HG03571 (cell line): ENCODE data around the gene MAPRE2.
"Not testable (repeated sequence)": the region's sequence is repeated elsewhere in the genome, so short reads cannot be mapped to it uniquely, and the experiment has no call there.

Experiments used
- ATAC-seq: cut with Tn5 transposase; IDR thresholded peaks from one replicate; pipeline ENCODE4 v1.9.1; 2021; ENCODE audit not compliant: unreplicated experiment

MAPRE2 gene

DNA sequence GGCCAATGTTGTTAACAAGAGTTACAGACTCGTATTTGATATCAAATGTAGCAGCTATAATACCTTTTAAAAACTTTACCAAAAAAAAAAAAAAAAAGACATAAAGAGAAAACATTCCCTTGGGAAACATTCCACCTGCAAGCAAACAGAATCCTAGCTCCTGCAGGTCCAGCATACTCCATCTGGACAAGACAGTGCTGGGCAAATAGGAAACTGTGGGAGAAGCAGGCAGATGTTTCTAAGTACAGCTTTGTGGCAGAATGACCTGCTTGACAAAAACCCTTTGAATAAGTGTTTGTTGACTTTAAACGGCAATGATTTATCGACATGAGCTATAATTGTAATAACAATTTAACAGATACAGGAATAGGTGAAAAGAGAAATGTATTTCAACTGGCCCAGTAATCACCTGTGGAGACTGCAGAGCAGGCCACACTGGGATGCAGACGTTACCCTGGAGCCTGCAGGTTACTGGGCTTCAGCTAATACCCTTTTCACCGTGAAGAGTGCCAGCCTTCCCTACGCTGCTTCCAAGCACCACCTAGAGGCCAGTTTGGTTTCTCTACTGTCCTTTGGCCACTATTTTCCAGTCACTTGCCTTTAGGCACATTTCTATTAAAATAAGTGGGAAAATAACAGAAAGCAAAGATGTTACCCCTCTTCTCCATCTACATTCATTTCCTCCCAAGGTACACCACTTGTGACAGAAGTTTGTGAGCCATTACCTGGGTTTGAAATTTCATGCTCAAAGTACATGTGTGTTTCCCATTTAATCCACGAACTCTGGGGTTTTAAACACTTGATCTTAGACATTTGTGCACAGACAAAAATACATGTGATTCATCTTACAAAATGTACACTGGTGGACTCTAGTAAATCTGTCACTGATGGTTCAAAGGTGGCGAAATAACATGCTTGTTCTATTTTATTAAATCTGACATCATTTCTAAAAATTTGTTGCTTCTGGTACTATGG, 102.7 kb downstream of the MAPRE2 start:
- no peak for ATAC-seq

- no peak for ATAC-seq
Measured at GRCh38 chr18:35144698-35145097, 103.5 kb downstream of the MAPRE2 start.

DNA sequence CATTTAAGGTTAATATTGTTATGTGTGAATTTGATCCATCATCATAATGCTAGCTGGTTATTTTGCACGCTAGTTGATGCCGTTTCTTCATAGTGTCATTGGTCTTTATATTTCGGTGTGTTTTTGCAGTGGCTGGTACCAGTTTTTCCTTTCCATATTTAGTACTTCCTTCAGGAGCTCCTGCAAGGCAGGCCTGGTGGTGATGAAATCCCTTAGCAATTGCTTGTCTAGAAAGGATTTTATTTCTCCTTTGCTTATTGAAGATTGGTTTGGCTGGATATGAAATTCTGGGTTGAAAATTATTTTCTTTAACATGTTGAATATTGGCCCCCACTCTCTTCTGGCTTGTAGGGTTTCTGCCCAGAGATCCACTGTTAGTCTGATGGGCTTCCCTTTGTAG, 109.0 kb downstream of the MAPRE2 start:
- ATAC-seq: not testable (repeated sequence)

GRCh38 chr18:35153609-35154272, 112.5 kb downstream of the MAPRE2 start:
- ATAC-seq: no peak

- no peak for ATAC-seq
Measured at GRCh38 chr18:35155398-35156117, 114.3 kb downstream of the MAPRE2 start.

DNA sequence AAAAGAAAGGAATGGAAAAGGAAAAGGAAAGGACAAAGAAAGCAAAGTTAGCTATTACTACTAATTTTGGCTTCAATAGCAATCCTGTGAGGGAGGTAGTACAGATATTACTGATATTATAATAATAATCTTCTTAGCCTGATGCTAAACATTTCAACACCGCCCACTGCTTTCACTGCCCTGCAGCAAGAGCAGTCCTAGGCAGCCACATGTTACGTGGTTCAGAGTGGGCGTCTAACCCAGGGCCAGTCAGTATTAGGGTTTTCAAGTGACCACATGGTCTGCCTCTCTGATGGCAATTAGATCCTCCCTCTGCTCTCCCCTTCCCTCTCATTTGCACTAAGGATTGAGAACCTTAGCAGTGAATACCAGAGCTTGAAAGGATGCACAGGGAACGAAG, 116.0 kb downstream of the MAPRE2 start:
- no peak for ATAC-seq

DNA sequence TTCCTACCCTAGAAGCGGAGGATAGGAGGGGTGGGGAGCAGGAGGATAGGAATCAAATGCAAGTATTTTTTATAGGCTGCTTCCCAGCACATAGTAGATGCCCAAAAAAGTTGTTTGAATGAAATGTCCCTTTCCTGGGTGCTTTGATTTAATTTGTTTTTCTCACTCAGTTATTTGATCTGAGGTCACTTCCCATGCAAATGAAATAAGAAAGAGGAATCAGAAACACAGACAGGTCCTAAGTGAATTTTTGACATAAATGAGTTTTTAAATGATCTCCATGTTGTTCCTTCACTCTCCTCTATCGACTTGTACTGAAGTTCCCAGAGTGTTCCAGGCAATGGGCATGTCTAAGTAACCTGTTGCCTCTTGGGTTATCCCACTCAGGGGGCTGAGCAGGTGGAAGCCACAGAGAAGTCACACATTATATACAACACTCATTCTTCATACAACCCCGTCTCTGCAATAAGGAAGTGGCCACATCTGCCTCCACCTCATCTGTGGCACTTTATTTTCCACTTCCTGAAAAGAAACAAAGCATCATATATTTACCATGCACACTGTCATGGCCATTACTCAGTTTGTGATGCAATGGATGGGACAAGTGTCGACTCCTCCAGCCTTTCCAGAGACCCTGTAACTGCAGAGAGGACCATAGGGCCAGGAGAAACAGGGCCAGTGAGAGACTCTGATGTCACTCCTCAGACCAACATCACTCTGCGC, 117.7 kb downstream of the MAPRE2 start:
- ATAC-seq: no peak

- no peak for ATAC-seq
Measured at GRCh38 chr18:35159782-35160181, 118.6 kb downstream of the MAPRE2 start.

DNA sequence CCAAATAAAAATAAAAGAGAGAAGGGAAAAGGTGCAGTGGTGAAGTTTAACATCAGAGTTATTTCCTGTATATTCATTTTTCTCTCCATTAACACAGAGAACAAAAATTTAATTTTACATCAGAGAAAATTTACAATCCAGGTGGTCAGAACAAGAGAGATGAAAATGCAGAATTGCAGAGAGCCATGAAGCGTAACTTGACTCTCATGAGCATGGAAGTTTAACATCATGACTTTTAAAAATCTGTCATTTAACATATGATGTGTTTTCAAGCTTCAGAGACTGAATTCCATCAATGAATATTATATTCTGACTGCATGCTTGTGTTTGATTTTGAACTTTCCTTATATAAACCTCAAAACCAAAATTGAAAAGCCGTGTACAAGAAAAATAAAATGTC, 120.3 kb downstream of the MAPRE2 start:
- no peak for ATAC-seq

DNA sequence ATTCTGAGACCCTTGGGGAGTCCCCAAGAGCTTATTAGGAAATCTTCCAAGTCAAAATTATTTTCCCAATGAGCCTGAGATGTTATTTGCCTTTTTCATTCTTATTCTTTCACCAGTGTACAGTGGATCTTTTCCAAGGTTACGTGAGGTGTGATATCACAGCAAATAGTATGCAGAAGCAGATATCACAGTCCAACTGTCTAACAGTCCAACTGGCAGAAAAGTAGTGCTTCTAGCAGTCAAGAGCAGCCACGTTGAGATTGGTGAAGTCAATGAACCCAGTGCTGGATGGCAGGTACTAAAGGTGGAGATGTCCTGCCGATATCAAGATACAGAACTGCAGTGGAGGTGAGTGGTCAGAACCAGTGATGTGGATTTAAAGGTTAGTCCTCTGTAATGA, 120.7 kb downstream of the MAPRE2 start:
- no peak for ATAC-seq

DNA sequence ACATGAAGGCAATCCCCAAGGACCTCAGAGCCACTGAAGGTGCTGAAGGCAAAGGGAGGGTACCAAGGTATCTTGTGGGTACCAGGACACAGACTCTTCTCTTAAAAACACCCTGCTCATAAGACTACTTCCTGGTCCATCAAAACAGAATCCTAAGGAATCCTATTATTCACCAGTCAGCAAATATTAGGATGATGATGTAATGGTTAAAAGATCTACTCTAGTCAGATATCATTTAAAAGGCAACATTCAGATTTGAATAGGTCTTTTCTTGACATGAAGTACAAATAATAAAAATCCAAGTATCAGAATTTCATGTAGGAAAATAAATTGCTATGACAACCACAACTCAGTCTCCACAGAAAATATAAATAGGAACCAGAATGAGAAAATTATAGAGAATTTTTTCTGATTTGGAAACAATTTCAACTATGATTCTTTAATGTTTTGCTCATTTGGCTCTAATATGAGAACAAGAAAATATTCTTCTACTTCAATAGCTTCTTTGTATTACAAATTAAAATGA, 121.9 kb downstream of the MAPRE2 start:
- no peak for ATAC-seq

DNA sequence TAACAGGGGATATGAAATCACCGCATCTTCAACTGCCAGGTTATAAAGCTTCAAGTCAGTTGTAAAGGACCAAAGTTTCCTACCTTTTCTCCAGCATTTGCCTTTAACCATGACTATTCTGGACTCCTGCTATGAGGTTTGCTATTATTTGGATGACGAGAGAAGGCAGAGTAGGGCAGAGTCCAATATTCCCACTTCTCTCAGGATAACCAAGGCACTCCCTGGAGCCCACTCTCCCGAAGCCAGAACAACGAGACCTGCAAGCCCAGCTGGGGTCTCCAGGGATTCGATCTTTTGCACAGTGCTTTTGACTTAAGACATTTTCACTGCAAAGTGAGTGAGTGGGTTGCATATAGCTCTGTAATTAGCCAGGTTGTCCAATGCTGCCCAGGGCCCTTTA, 122.5 kb downstream of the MAPRE2 start:
- ATAC-seq: no peak

DNA sequence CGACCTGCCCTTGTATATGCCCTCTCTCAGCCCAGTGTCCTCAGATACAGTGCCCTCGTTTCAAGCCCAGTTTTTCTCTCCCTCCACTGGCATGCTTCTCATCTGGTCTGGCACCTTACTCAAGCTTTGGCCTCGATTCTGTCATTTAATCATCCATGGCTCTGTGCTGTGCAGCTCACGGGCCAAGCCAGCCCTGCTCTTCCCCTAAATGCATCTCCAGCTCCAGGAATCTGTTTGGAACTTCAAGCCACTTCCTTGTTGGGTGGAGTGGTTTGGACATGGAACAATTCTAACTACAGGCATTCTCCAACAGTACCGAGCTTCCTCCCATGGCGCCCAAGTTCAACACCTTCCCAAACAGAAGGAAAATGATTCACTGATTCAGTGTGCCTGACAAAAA, 122.9 kb downstream of the MAPRE2 start:
- no peak for ATAC-seq

GRCh38 chr18:35167332-35167731, 126.1 kb downstream of the MAPRE2 start:
- ATAC-seq: no peak

- no peak for ATAC-seq
Measured at GRCh38 chr18:35167857-35168256, 126.6 kb downstream of the MAPRE2 start.

- ATAC-seq: not testable (repeated sequence)
Measured at GRCh38 chr18:35170323-35170722, 129.1 kb downstream of the MAPRE2 start.

DNA sequence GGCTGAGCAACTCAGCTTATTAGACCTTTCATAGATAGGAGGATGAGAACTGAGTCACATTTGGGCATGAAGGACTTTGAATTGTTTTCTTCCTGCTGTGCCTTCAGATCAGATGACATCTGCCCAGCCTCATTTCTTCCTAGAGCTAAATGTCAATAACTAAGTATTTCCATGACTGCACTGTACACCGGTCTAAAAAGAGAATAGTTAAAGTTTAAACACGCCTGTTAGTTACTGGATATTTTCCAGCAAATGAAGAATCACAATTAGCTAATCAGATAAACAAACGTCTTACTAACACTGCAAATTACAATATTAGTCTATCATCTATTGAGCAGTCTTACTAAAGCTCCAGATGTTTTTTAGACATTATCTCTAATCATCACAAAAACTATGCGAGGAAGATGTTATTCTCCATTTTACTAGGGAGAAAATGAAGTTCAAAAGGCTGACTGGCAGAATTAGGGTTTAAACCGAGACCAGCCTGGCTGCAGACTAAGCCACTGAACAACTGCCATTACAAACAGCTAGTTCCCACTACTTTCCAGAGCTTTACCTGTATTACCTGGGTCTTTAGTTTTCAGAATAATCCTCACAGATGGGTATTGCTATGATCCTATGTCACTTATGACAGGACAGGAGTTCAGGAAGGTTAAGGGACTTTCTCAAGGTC, 130.2 kb downstream of the MAPRE2 start:
- no peak for ATAC-seq

DNA sequence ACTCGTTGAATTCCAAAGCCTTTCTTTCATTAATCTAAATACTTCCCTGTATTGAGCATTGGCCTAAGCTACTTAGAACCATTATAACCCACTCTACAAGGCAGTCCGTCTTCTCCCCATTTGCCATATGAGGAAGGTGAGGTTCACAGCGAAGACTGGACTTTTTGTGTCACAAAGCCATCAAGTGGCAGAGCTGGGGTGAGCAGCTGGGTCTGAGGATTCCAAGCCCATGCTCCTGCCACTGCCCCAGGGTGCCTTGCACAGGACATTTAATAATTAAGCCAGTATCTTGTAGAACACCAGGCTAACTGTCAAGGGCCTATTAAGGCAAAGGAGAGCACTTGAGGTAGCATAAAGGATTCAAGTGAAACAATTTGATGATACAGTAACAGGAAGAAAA, 130.8 kb downstream of the MAPRE2 start:
- ATAC-seq: no peak

DNA sequence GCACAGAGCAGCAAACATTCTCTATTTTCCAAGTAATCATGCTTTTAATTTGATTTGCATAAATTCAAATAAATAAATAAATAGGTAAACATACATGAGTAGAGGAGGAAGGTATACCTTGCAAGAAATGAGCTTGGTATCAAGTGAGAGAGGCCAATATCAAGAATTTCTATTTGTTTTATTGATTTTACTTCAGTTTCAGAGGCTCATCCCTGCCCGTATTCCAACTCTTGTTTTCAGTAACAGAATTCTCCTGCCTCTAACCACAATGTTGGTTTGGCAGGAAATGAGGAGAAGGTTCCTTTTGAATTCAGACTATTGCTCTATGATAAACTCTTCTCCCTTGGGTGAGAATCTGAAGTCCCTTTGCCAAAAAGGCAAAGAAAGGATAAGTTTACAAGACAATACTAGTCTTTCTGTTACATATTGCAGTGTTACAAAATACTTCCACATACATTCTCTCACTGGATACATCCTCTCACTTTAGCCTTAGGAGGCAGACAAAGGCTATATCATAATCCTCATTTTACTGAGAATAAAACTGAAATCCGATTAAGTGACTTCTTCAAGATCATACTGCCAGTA, 131.3 kb downstream of the MAPRE2 start:
- no peak for ATAC-seq
